ENCODE measurements around the gene SLC22A15. TPM values are rescaled to one million over a fixed set of nuclear protein-coding genes. Genes with fewer than 3 reads are reported as not detected.
A peak's percentile ranks its signal among the peaks of the same experiment; 100 is the strongest.

The SLC22A15 gene
- total and polyA plus RNA-seq, 7 donors, result 0.09 to 1.0 (median 0.39) TPM

GRCh38 chr1:116112388-116113140, 136.3 kb downstream of the SLC22A15 start:
- no peaks in the 10 kb centered on the region for H3K9me3 ChIP-seq
- TF ChIP-seq CTCF (IDR thresholded peaks at IDR 0.05), result no peak
- WGBS, 3 donors, result 78 to 87% (median 78%) methylated on average over 4 of the region's 4 CpGs
- H3K27me3 ChIP-seq (ENCODE audit: insufficient read depth in 3 of 3, low read length in 2 of 3), result peaks cover 0 to 2% (median 0%) of the 10 kb centered on the region in 3 donors
- H3K4me1 ChIP-seq, result no peaks in the 10 kb centered on the region
- DNase-seq (no peak), ATAC-seq (no peak)
- no peak overlapping the region for H3K27ac ChIP-seq
- H3K4me3 ChIP-seq, result no peak overlapping the region
- intact Hi-C loops (cut with DNase I), result no loop called here
- no peaks in the 10 kb centered on the region for H3K36me3 ChIP-seq (ENCODE audit: insufficient read depth in 1 of 2, low read depth in 1 of 2)

- Histone ChIP-seq H3K9me3 (no peaks in the 10 kb centered on the region), H3K27ac (no peak overlapping the region), H3K4me3 (no peak overlapping the region), H3K4me1 (no peaks in the 10 kb centered on the region), H3K27me3 (ENCODE audit: insufficient read depth in 3 of 3, low read length in 2 of 3) (peaks cover 0 to 2% (median 0%) of the 10 kb centered on the region in 3 donors), H3K36me3 (ENCODE audit: insufficient read depth in 1 of 2, low read depth in 1 of 2) (no peaks in the 10 kb centered on the region)
- TF ChIP-seq CTCF (IDR thresholded peaks at IDR 0.05), result no peak
- WGBS, 3 donors, result 69 to 78% (median 70%) methylated on average over 7 of the region's 7 CpGs
- intact Hi-C loops (cut with DNase I), result no loop called here
- DNase-seq, result peak; percentile 20 to 67
- peak in 2 of 4 donors; percentile 28 to 35 for ATAC-seq
Measured at GRCh38 chr1:116113615-116114014, 137.3 kb downstream of the SLC22A15 start.

DNA sequence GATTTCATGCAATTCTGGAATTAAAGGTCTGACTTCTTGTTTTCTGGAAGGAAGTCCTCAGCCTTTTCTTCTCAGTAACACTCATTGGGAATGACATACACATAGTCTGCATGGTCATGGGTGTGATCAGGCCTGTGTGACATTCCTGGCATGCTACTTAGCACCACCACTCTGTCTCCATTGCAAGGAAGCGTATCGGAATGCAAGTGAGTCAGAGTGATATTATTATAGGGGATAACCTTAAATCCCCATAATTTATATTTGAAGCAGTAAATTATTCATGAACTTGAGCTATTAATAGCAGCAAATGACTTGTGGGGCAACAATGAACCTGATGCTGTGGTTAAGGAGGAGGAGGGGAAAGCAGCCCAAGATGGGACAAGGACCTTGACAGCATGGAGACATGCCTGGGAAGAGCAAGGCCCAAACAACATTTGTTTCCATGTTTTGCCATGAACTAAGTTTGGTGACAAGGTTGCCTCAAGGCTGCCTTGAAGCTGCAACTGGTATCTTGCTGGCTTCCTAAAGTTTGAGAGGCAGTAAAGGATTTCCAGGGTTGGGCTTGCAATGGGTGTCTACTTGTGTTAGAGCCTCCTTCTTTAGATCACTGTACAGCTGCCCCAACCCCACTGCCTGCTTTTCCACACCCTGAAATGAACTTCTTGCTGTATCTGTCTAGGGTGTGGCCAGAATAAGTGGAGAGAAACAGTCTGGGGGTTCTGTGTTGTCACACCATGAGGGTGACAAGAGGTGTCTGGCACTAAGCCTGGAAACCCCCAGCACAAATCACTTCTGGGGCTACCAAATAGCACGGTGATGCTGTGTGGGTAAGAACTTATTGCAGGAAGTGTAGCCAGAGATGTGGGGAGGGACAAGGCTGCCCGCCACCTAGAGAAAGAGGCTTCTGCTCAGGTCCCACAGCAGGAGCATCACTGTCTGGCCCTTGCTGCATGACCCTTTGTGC, 139.4 kb downstream of the SLC22A15 start:
- peak; percentile 35 to 83 (median 58) for ATAC-seq
- H3K27ac ChIP-seq, result no peak overlapping the region
- intact Hi-C loops (cut with DNase I), result no loop called here
- DNase-seq, result no peak
- WGBS, 3 donors, result 59 to 81% (median 69%) methylated on average over 4 of the region's 4 CpGs
- H3K36me3 ChIP-seq (ENCODE audit: insufficient read depth in 1 of 2, low read depth in 1 of 2), result no peaks in the 10 kb centered on the region
- no peak overlapping the region for H3K4me3 ChIP-seq
- no peaks in the 10 kb centered on the region for H3K9me3 ChIP-seq
- no peak for TF ChIP-seq CTCF (IDR thresholded peaks at IDR 0.05)
- no peaks in the 10 kb centered on the region for H3K4me1 ChIP-seq
- H3K27me3 ChIP-seq (ENCODE audit: insufficient read depth in 3 of 3, low read length in 2 of 3), result peaks cover 0 to 2% (median 0%) of the 10 kb centered on the region in 3 donors

- H3K4me3 ChIP-seq, result no peak overlapping the region
- 68 to 76% (median 75%) methylated on average over 3 of the region's 3 CpGs for WGBS, 3 donors
- intact Hi-C loops (cut with DNase I), result no loop called here
- H3K27me3 ChIP-seq (ENCODE audit: insufficient read depth in 3 of 3, low read length in 2 of 3), result peaks cover 0 to 2% (median 2%) of the 10 kb centered on the region in 3 donors
- TF ChIP-seq CTCF (IDR thresholded peaks at IDR 0.05), result no peak
- no peaks in the 10 kb centered on the region for H3K4me1 ChIP-seq
- H3K36me3 ChIP-seq (ENCODE audit: insufficient read depth in 1 of 2, low read depth in 1 of 2), result no peaks in the 10 kb centered on the region
- no peak for ATAC-seq
- DNase-seq, result no peak
- no peaks in the 10 kb centered on the region for H3K9me3 ChIP-seq
- no peak overlapping the region for H3K27ac ChIP-seq
Measured at GRCh38 chr1:116118471-116118870, 142.2 kb downstream of the SLC22A15 start.

Other genes starting within 250 kb of the SLC22A15 start
- 100 to 1,000 TPM in 2 of 4 donors, 10 to 100 TPM in 2; 56.4 to 271 (median 148) TPM for gene CASQ2, start 207.8 kb upstream of the SLC22A15 start, total RNA-seq
- gene CASQ2, start 207.8 kb upstream of the SLC22A15 start, polyA plus RNA-seq, result 10 to 100 TPM; 68.3 to 85.0 (median 84.0) TPM
- not detected for gene NHLH2, start 135.4 kb upstream of the SLC22A15 start, total RNA-seq
- not detected for gene NHLH2, start 135.4 kb upstream of the SLC22A15 start, polyA plus RNA-seq
- not detected for gene MAB21L3, start 134.9 kb downstream of the SLC22A15 start, total RNA-seq
- gene MAB21L3, start 134.9 kb downstream of the SLC22A15 start, polyA plus RNA-seq, result under 1 TPM in 1 of 3 donors, not detected in 2; 0.04 TPM